Measurements from ENCODE around the gene AGBL3.

The AGBL3 gene

DNA sequence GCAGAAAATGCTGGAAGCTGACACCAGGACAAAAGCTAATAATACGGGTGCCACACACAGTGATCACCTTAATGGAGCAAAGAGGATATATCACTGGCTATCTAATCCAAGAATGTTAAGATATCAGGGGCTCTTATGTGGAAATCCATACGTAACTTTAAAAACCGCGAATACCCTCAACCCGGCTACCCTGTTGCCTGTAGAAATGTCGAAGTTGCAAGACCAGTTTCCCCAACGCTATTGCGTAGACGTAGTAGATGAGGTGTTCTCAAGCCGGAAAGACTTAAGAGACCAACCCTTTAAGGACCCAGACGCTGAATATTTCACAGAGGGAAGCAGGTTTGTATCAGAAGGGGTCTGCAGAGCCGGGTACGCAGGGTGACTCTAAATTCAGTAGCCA, 192.1 kb downstream of the AGBL3 start:
- no peak overlapping the region for H3K4me3 ChIP-seq (replicated peaks; ENCODE audit: low read depth, low read length)
- DNase-seq (ENCODE audit: extremely low read depth, low read depth), result no peak

DNA sequence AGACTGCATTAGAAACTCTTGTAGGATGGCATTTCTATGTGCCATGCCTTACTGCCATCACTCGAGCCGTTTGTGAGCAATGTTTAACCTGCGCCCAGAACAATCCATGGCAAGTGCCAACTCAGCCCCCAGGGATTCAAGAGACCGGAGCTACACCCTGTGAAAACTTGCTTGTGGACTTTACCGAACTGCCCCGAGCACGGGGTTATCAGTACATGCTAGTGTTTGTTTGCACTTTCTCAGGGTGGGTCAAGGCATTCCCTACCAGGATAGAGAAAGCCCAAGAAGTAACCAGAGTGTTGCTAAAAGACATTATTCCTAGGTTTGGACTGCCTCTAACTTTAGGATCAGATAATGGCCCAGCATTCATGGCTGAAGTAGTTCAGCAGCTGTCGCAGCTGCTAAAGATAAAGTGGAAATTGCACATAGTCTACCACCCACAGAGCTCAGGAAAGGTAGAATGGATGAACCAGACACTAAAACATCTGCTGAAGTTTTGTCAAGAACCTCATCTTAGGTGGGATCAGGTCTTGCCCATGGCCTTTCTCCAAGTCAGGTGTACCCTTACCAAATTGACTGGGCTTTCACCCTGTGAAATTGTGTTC, 193.1 kb downstream of the AGBL3 start:
- no peak overlapping the region for H3K4me3 ChIP-seq (replicated peaks; ENCODE audit: low read depth, low read length)
- DNase-seq (ENCODE audit: extremely low read depth, low read depth), result no peak
- TF ChIP-seq CTCF (IDR thresholded peaks at IDR 0.05; ENCODE audit: low read depth, low read length, missing control alignments), result no peak

More for the DNA sequence above, 192.1 kb downstream of the AGBL3 start:
- TF ChIP-seq CTCF (IDR thresholded peaks at IDR 0.05; ENCODE audit: low read depth, low read length, missing control alignments), result no peak

DNA sequence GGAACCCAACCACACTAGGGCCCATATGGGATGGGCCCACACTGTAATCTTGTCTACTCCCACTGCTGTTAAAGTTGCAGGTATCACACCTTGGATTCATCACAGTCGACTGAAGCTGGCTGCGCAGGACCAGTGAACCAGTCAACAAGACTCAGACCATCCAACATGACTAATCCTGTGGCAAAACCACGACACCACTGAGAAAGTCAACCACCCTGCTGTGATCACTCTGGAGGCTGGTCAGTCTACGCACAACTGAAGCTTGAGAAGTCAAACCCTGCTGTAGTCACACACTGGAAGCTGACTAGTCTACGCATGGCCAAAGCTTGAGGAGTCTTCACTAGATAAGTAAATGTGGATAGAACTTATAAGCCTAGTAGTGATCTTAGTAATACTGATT, 193.8 kb downstream of the AGBL3 start:
- DNase-seq (ENCODE audit: extremely low read depth, low read depth), result no peak
- TF ChIP-seq CTCF (IDR thresholded peaks at IDR 0.05; ENCODE audit: low read depth, low read length, missing control alignments), result no peak
- no peak overlapping the region for H3K4me3 ChIP-seq (replicated peaks; ENCODE audit: low read depth, low read length)

GRCh38 chr7:135181261-135181928, 195.1 kb downstream of the AGBL3 start:
- no peak for DNase-seq (ENCODE audit: extremely low read depth, low read depth)
- no peak for TF ChIP-seq CTCF (IDR thresholded peaks at IDR 0.05; ENCODE audit: low read depth, low read length, missing control alignments)
- H3K4me3 ChIP-seq (replicated peaks; ENCODE audit: low read depth, low read length), result no peak overlapping the region

DNA sequence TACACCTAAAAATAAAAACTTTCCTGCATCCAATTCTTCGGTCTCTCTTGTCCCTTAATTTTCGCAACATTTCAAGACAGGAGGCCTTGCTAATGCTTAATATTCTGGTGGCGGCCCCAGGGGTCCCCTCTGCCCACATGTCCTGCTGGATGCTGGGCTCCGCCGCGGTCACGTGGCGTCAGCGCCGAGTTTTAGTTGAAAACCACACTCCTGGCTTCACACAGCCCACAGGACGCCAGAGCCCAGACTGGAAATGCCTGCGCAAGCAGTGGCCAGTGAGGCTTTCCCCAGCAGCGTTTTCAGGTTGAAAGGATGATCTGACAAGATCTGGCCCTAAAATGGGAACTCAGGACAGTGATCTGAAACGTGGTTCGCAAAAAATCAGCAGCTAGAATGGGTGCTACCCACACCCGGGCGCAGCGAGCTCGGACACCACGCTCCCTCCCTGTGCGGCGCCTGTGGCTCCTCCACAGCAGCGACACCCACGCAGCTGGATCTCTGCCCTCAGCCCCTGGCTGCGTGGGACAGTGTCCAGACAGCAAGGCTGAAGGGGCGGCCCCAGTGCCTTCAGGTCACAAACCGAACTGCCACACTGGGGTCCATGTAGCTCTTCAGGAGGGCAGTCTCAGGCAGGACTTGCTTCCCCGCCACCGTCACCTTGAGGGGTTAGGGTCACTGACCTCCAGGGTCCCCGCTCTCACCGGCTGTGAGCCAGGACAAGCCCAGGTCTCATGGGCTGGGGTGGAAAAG, 195.8 kb downstream of the AGBL3 start:
- TF ChIP-seq CTCF (IDR thresholded peaks at IDR 0.05; ENCODE audit: low read depth, low read length, missing control alignments), result no peak
- no peak for DNase-seq (ENCODE audit: extremely low read depth, low read depth)
- no peak overlapping the region for H3K4me3 ChIP-seq (replicated peaks; ENCODE audit: low read depth, low read length)

- DNase-seq (ENCODE audit: extremely low read depth, low read depth), result no peak
- TF ChIP-seq CTCF (IDR thresholded peaks at IDR 0.05; ENCODE audit: low read depth, low read length, missing control alignments), result no peak
- H3K4me3 ChIP-seq (replicated peaks; ENCODE audit: low read depth, low read length), result no peak overlapping the region
These were observed 197.2 kb downstream of the AGBL3 start for GRCh38 chr7:135183478-135183877.

Measured in HFF-Myc (cell line).